BLaER1 treated with 17β-estradiol and CSF1 and Interleukin-3, amounts not matched to agents 10 nM and 100 nM (cell line): ENCODE results near the gene SKP1.

Source experiments
- H3K27ac ChIP-seq, 11 experiments: shearing (Covaris generic); formaldehyde crosslinking; 2 replicates each; pipeline ENCODE4 v1.8.1; 2022
- H3K27me3 ChIP-seq, 11 experiments: shearing (Covaris generic); formaldehyde crosslinking; 2 replicates each; pipeline ENCODE4 v1.8.1; 2022
- H3K36me3 ChIP-seq, 11 experiments: shearing (Covaris generic); formaldehyde crosslinking; 2 replicates each; pipeline ENCODE4 v1.8.1; 2022
- H3K4me1 ChIP-seq, 10 experiments: shearing (Covaris generic); formaldehyde crosslinking; 2 replicates each; pipeline ENCODE4 v1.8.1; 2022
- H3K4me2 ChIP-seq, 11 experiments: shearing (Covaris generic); formaldehyde crosslinking; 2 replicates each; pipeline ENCODE4 v1.8.1; 2022
- H3K4me3 ChIP-seq, 10 experiments: shearing (Covaris generic); formaldehyde crosslinking; 2 replicates each; pipeline ENCODE4 v1.8.1; 2022
- H3K9ac ChIP-seq, 11 experiments: shearing (Covaris generic); formaldehyde crosslinking; 2 replicates each; pipeline ENCODE4 v1.8.1; 2022
- H3K9me3 ChIP-seq, 11 experiments: shearing (Covaris generic); formaldehyde crosslinking; replicated peaks in 1 of 11; 2 replicates each; pipeline ENCODE4 v1.8.1; 2022
- H4K20me1 ChIP-seq, 11 experiments: shearing (Covaris generic); formaldehyde crosslinking; 2 replicates each; pipeline ENCODE4 v1.8.1; 2022
- Cebpa-rat ChIP-seq, 11 experiments: shearing (Covaris generic); IDR thresholded peaks; 2 replicates each; pipeline ENCODE4 v1.8.1; 2022

The SKP1 gene

GRCh38 chr5:134135091-134135655 lies 41.6 kb downstream of the SKP1 start:
- TF ChIP-seq Cebpa-rat (IDR thresholded peaks at IDR 0.05): no peak
- peaks cover 87 to 100% (median 98%) of the 10 kb centered on the region in 11 experiments for H4K20me1 ChIP-seq
- H3K27ac ChIP-seq: no peak overlapping the region
- H3K4me1 ChIP-seq: peaks cover 42 to 89% (median 76%) of the 10 kb centered on the region in 10 experiments
- no peaks in the 10 kb centered on the region for H3K9me3 ChIP-seq
- no peaks in the 10 kb centered on the region for H3K27me3 ChIP-seq
- H3K4me3 ChIP-seq: no peak overlapping the region
- no peak overlapping the region for H3K9ac ChIP-seq
- H3K36me3 ChIP-seq: peaks cover 34 to 89% (median 58%) of the 10 kb centered on the region in 11 experiments
- peak overlapping the region in 8 of 11 experiments; percentile 56 to 84 (median 72); a peak in 13 of 22 replicates for H3K4me2 ChIP-seq

DNA sequence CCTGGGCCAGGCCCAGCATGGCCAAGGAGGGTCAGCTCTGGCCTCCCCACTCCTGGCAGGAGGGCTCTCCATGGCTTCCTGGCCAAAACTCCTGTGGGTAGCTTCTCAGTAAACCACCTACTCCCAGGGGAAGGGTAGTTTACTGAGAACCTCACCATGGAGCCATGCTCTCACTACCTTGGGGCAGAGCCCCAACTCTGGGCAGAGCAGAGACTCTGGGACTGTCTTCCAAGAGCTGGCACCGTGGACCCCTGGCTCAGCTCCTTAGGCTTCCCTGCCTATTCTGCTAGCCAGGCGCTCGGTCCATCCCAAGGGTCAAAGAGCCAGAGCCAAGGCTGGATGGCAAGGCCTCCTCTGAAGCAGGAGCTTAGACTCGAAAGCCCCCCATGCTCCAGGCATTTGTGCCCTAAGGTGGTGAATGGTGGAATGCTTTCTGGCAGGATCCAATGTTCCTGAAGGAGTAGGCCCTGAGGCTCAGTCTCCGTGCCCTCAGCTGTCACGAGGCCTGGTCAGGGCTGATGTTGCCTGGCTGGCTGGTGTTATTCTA lies 42.7 kb downstream of the SKP1 start:
- no peaks in the 10 kb centered on the region for H3K27me3 ChIP-seq
- peaks cover 32 to 89% (median 56%) of the 10 kb centered on the region in 11 experiments for H3K36me3 ChIP-seq
- TF ChIP-seq Cebpa-rat (IDR thresholded peaks at IDR 0.05): no peak
- peaks cover 36 to 84% (median 66%) of the 10 kb centered on the region in 10 experiments for H3K4me1 ChIP-seq
- no peaks in the 10 kb centered on the region for H3K9me3 ChIP-seq
- H3K27ac ChIP-seq: no peak overlapping the region
- H3K4me2 ChIP-seq: peak overlapping the region in 9 of 11 experiments; percentile 15 to 84 (median 69); a peak in 16 of 22 replicates
- H3K4me3 ChIP-seq: no peak overlapping the region
- H4K20me1 ChIP-seq: peaks cover 87 to 100% (median 97%) of the 10 kb centered on the region in 11 experiments
- H3K9ac ChIP-seq: 0 out of 22 replicates have a peak overlapping the region, but pooled peaks of 1 of the 11 experiments have one; percentile 1

DNA sequence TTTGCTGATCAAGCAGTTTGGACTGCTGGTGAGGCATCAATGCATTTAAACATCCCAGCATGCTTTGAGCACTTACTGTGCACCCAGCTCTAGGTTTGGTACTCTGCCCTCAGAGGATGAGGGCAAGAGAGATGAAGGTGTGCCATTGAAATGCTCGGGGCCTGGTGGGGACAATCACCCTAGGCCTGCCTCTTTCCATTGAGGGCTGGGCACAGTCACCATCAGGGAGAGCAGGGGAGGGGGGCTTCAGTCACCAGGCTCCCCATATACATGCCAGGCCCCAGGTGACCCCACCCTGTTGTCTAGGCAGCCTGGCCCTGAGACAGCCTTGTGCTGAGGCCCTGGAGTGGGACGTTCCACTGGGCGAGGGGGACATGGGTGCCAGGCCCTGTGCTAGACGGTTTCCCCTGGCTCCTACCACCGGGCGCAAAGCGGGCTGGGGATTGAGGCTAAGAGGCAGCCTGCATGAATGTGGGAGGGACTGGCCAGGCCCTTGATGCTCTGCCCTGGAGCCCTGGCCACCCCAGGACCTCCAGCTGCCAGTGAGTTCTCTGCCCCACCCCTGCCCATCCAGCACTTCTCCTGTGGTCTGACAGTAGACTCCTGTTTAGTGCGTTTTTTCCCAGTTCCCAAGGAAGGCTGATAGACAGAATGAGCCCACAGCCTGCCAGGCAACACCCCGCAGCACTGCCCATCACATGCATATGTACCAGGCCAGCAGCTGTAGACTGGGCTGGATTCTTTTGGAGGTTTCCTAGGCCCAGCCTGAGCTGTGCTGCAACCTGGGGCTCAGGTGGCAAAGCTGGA lies 43.4 kb downstream of the SKP1 start:
- H3K4me1 ChIP-seq: peaks cover 30 to 82% (median 61%) of the 10 kb centered on the region in 10 experiments
- peak overlapping the region in 5 of 11 experiments; percentile 13 to 57 (median 40); a peak in 6 of 22 replicates for H3K9ac ChIP-seq
- no peak overlapping the region for H3K27ac ChIP-seq
- H3K4me3 ChIP-seq: no peak overlapping the region
- H3K9me3 ChIP-seq: no peaks in the 10 kb centered on the region
- H3K36me3 ChIP-seq: peaks cover 32 to 89% (median 56%) of the 10 kb centered on the region in 11 experiments
- peak overlapping the region in 10 of 11 experiments; percentile 15 to 84 (median 66); a peak in 19 of 22 replicates for H3K4me2 ChIP-seq
- H3K27me3 ChIP-seq: no peaks in the 10 kb centered on the region
- peaks cover 87 to 100% (median 98%) of the 10 kb centered on the region in 11 experiments for H4K20me1 ChIP-seq
- no peak for TF ChIP-seq Cebpa-rat (IDR thresholded peaks at IDR 0.05)

DNA sequence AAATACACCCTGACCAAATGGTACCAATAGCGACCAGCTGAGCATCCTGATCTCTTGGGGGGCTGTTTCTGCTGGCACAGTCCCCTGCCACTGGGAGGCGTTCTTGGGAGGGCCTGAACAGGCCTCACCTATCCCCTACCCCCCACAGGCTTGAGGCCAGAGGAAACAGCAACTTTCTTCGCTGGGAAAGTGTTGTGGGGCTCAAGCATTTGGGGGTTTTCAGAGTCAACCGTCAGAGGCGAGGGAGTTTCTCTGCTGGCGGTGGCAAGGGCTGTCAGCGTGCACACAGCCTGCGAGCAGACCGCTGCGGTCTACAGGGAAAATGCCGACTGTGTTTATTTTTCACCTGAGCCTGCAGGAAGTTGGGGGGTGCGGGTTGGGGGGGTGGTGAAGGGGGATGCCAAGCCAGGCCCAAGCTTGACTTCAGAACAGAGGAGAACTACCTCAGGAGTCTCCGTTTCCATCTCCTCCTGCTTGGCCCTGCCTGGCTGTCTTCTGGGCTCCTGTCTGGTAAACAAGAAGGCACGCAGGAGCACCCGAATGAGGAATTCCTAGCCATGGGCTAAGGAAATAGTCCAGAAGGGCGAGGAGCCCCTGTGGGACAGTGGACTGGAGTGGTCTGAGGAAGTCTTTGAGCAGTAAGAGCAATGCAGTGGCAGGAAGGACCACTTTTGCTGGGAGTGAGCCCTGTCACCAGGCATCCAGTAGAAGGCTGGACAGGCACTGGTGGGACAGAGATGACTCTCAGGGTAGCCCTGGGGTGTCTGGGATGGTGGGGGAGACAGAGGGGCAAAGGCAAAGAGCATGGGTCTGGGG lies 44.2 kb downstream of the SKP1 start:
- Histone ChIP-seq H3K9ac (peak overlapping the region in 5 of 11 experiments; percentile 13 to 57 (median 40); a peak in 6 of 22 replicates), H3K4me3 (no peak overlapping the region), H3K4me1 (peaks cover 22 to 82% (median 61%) of the 10 kb centered on the region in 10 experiments)

DNA sequence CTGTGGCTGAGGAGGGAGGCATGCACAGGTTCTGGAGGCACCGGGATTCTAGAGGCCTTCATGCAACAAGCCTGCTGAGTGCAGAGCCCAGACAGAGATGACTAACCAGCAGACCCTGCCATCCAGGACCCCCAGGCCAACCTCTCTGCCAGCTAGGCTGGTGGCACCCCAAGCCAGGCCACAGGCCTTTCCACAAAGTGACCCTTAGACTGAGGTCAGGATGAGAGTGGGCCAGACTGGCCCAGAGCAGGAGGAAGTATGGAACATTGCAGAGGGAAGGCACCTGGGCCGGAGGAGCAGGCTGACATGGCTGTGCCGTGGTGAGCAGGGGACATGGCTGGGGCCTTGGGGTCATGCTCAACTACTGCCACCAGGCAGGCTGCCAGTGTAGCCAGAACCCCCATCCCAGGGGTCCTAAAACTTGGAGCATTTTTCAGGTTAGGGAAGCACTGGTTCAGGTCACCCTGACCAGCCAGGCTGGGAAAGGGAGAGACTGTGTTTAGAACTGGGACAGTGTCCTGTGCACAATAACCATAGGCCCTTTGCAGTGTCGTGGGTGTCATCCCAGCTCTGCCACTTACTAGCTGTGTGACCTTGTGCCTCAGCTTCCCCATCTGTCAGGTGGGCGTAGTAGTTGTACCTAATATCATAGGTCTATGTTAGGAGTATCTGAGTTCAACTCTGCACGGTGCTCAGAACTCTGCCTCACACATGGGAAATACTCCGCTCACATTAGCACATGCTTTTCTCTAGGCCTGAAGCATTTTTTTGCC lies 45.0 kb downstream of the SKP1 start:
- no peak overlapping the region for H3K4me3 ChIP-seq
- H3K9ac ChIP-seq: peak overlapping the region in 2 of 11 experiments; percentile 6 to 41; a peak in 2 of 22 replicates
- H3K36me3 ChIP-seq: peaks cover 29 to 79% (median 53%) of the 10 kb centered on the region in 11 experiments
- H3K4me1 ChIP-seq: peaks cover 13 to 82% (median 59%) of the 10 kb centered on the region in 10 experiments
- peaks cover 76 to 100% (median 100%) of the 10 kb centered on the region in 11 experiments for H4K20me1 ChIP-seq
- H3K9me3 ChIP-seq: no peaks in the 10 kb centered on the region
- H3K27ac ChIP-seq: no peak overlapping the region
- H3K4me2 ChIP-seq: peak overlapping the region in 5 of 11 experiments; percentile 64 to 84 (median 76); a peak in 8 of 22 replicates
- no peaks in the 10 kb centered on the region for H3K27me3 ChIP-seq
- no peak for TF ChIP-seq Cebpa-rat (IDR thresholded peaks at IDR 0.05)

More for the DNA sequence above, 44.2 kb downstream of the SKP1 start:
- Histone ChIP-seq H3K27me3 (no peaks in the 10 kb centered on the region), H3K9me3 (no peaks in the 10 kb centered on the region), H3K27ac (no peak overlapping the region), H3K4me2 (peak overlapping the region in 10 of 11 experiments; percentile 15 to 84 (median 66); a peak in 18 of 22 replicates), H3K36me3 (peaks cover 32 to 82% (median 56%) of the 10 kb centered on the region in 11 experiments), H4K20me1 (peaks cover 83 to 100% (median 98%) of the 10 kb centered on the region in 11 experiments)
- no peak for TF ChIP-seq Cebpa-rat (IDR thresholded peaks at IDR 0.05)

- no peak for TF ChIP-seq Cebpa-rat (IDR thresholded peaks at IDR 0.05)
Measured at GRCh38 chr5:134131165-134131564, 45.6 kb downstream of the SKP1 start.

DNA sequence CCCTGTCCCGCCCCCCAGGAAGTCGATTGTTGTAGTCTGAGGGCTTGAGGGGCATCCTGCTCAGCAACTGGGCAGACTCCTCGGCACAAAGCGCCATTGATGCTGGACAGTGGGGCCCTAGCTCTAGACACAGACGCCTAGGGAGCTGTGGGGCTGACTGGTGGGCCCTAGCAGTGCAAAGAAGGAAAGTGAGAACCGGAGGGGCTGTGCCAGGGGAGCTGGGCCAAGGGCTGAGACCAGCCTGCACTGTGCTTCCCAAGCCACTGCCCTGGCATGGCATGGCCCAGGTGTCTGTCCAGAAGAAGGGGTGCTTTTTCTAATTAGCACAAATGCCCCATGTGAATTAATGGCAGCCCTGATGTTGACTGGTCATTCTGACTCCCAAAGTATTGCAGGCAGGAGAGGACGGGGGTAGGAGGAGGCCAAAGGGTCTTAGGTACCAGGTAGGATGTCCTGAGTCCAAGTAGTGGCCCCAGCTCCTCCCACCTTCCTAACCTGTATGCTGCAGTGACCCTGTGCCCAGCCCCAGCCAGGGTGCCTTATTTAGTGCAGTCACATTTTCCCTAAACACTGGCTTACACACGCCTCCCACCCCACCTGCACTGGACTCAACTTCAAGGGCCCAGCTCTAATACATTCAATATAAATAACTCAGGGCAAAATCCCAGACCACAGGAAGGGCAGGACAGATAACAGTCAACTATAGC lies 46.4 kb downstream of the SKP1 start:
- no peak overlapping the region for H3K4me2 ChIP-seq
- H4K20me1 ChIP-seq: peaks cover 62 to 100% (median 98%) of the 10 kb centered on the region in 11 experiments; a peak in 20 of 22 replicates
- no peak for TF ChIP-seq Cebpa-rat (IDR thresholded peaks at IDR 0.05)
- H3K27me3 ChIP-seq: no peaks in the 10 kb centered on the region
- H3K4me1 ChIP-seq: peaks cover 17 to 86% (median 62%) of the 10 kb centered on the region in 10 experiments
- H3K9ac ChIP-seq: no peak overlapping the region
- H3K27ac ChIP-seq: no peak overlapping the region
- H3K36me3 ChIP-seq: peaks cover 15 to 66% (median 39%) of the 10 kb centered on the region in 11 experiments
- no peaks in the 10 kb centered on the region for H3K9me3 ChIP-seq
- no peak overlapping the region for H3K4me3 ChIP-seq

More at GRCh38 chr5:134131165-134131564, 45.6 kb downstream of the SKP1 start:
- Histone ChIP-seq H4K20me1 (peaks cover 70 to 100% (median 98%) of the 10 kb centered on the region in 11 experiments), H3K36me3 (peaks cover 23 to 73% (median 47%) of the 10 kb centered on the region in 11 experiments), H3K4me1 (peaks cover 11 to 82% (median 60%) of the 10 kb centered on the region in 10 experiments), H3K27ac (no peak overlapping the region), H3K4me3 (no peak overlapping the region), H3K9ac (no peak overlapping the region), H3K9me3 (no peaks in the 10 kb centered on the region), H3K4me2 (peak overlapping the region in 1 of 11 experiments; percentile 84; a peak in 1 of 22 replicates), H3K27me3 (no peaks in the 10 kb centered on the region)
